HepG2 (cell line): ENCODE results near the gene NOL4L. TPM values are rescaled to one million over a fixed set of nuclear protein-coding genes. Genes with fewer than 3 reads are reported as not detected.

Experiments
- ATAC-seq: fragments of 200-7000 bp; cut with Tn5 transposase; 3 replicates; pipeline ENCODE4 v1.9.1; 2020; ENCODE audit warnings: mild to moderate bottlenecking, moderate library complexity
- BruUV-seq: library from RNA; stranded (reverse); fragments of 400-500 nt; replicated peaks from 2 replicates; lab custom pipeline; 2021; lab: Mats Ljungman, UMichigan
- CTCF ChIA-PET: fragments of 300-600 bp; formaldehyde crosslinking; extraction: SDS; loops from one replicate; lab custom pipeline; 2021; ENCODE audit warnings: low total read pairs, inconsistent platforms, low intra/inter-chr PET ratio; lab: Yijun Ruan, JAX
- POLR2A ChIA-PET: fragments of 350-600 bp; sonication (Branson Sonifier 250); formaldehyde crosslinking; loops from one replicate; lab custom pipeline; 2020; ENCODE audit warnings: antibody characterized with exemption, inconsistent platforms; lab: Yijun Ruan, JAX
- DNase-seq: peaks from one replicate; pipeline ENCODE4 v3.0.0-alpha.2; 2015; ENCODE audit warnings: low spot score
- FAIRE-seq: peaks from 3 replicates; lab custom pipeline; 2011; peaks lifted over from hg19 to GRCh38; lab: Jason Lieb, UNC
- H2AFZ ChIP-seq: one replicate; pipeline ENCODE4 v1.6.1; 2011; ENCODE audit warnings: low read length, inconsistent platforms
- H3K27ac ChIP-seq: fragments of 300-600 bp; 3 replicates; pipeline ENCODE4 v1.8.0; 2011; ENCODE audit warnings: mixed run types, mild to moderate bottlenecking, mixed read lengths, low read length, inconsistent platforms; ENCODE audit not compliant: insufficient read depth; ENCODE audit errors: extremely low read length
- H3K27me3 ChIP-seq, 2 experiments: fragments of 200-600 bp in 1 of 2; 2 replicates in 1 of 2; 3 replicates in 1 of 2; pipeline versions ENCODE4 v1.6.0 to v1.8.0; 2011; ENCODE audit warnings: low read length in 2 of 2, mild to moderate bottlenecking in 2 of 2, moderate library complexity in 2 of 2, inconsistent platforms in 1 of 2; ENCODE audit not compliant: insufficient read depth in 2 of 2, control insufficient read depth in 1 of 2
- H3K36me3 ChIP-seq, 2 experiments: fragments of 200-600 bp in 1 of 2; replicated peaks in 1 of 2; 2 replicates in 1 of 2; 3 replicates in 1 of 2; pipeline versions ENCODE4 v1.5.1 to v1.8.0; 2011; ENCODE audit warnings: low read length in 2 of 2, inconsistent platforms in 1 of 2; ENCODE audit not compliant: insufficient read depth in 2 of 2, control insufficient read depth in 1 of 2
- H3K4me1 ChIP-seq: 2 replicates; pipeline ENCODE4 v1.5.1; 2012; ENCODE audit warnings: low read length, inconsistent platforms; ENCODE audit not compliant: insufficient read depth
- H3K4me2 ChIP-seq: 2 replicates; pipeline ENCODE4 v1.6.0; 2011; ENCODE audit warnings: low read depth, low read length, inconsistent platforms
- H3K4me3 ChIP-seq, 3 experiments: fragments of 200-600 bp in 1 of 3; sonication (generic), shearing (Covaris generic) in 1 of 3; replicated peaks in 1 of 3; 2 replicates each; pipeline ENCODE4 v1.5.1; 2011 to 2016; ENCODE audit warnings: low read length in 3 of 3, inconsistent platforms in 2 of 3, low read depth in 2 of 3, mild to moderate bottlenecking in 2 of 3, control low read depth in 1 of 3, mixed read lengths in 1 of 3; ENCODE audit not compliant: insufficient read depth in 1 of 3
- H3K79me2 ChIP-seq: one replicate; pipeline ENCODE4 v1.6.1; 2011; ENCODE audit warnings: low read length, inconsistent platforms; ENCODE audit not compliant: insufficient read depth
- H3K9ac ChIP-seq: 2 replicates; pipeline ENCODE4 v1.6.0; 2011; ENCODE audit warnings: mild to moderate bottlenecking, low read depth, low read length, inconsistent platforms; ENCODE audit not compliant: insufficient read depth
- H3K9me3 ChIP-seq: 2 replicates; pipeline ENCODE4 v1.5.1; 2012; ENCODE audit warnings: mild to moderate bottlenecking, low read length
- H4K20me1 ChIP-seq: 2 replicates; pipeline ENCODE4 v1.6.0; 2011; ENCODE audit warnings: inconsistent platforms, mild to moderate bottlenecking, low read length, moderate library complexity; ENCODE audit not compliant: insufficient read depth
- CBFB ChIP-seq: sonication (generic); formaldehyde crosslinking; IDR thresholded peaks from 2 replicates; pipeline ENCODE4 v1.4.0; 2020; ENCODE audit warnings: missing genetic modification reagents
- FOXP1 ChIP-seq, 2 experiments: fragments of 450-650 bp in 1 of 2; IDR thresholded peaks; 2 replicates each; pipeline ENCODE4 v1.6.1; 2017 to 2018; ENCODE audit warnings: antibody characterized with exemption in 1 of 2
- GABPB1 ChIP-seq: IDR thresholded peaks from 2 replicates; pipeline ENCODE4 v1.6.1; 2016; ENCODE audit warnings: mild to moderate bottlenecking, missing genetic modification reagents, moderate library complexity, missing compliant biosample characterization
- GTF3A ChIP-seq: sonication (generic); formaldehyde crosslinking; conservative IDR thresholded peaks from 2 replicates; pipeline ENCODE4 v1.4.0; 2020; ENCODE audit warnings: mild to moderate bottlenecking, missing genetic modification reagents
- KLF12 ChIP-seq: sonication (generic); formaldehyde crosslinking; IDR thresholded peaks from 2 replicates; pipeline ENCODE4 v1.4.0; 2020; ENCODE audit warnings: missing genetic modification reagents, borderline replicate concordance
- NAIF1 ChIP-seq: sonication (generic); formaldehyde crosslinking; IDR thresholded peaks from 2 replicates; pipeline ENCODE4 v1.5.0; 2020; ENCODE audit warnings: mild to moderate bottlenecking, missing genetic modification reagents, borderline replicate concordance
- NONO ChIP-seq, 2 experiments: fragments of 450-650 bp in 1 of 2; sonication (generic) in 1 of 2; formaldehyde crosslinking in 1 of 2; IDR thresholded peaks in 1 of 2; conservative IDR thresholded peaks in 1 of 2; 2 replicates each; pipeline versions ENCODE4 v1.6.1 to v1.8.0; 2017 to 2022; ENCODE audit warnings: mild to moderate bottlenecking in 1 of 2, missing genetic modification reagents in 1 of 2, moderate library complexity in 1 of 2
- SNAI1 ChIP-seq: sonication (generic); formaldehyde crosslinking; IDR thresholded peaks from 2 replicates; pipeline ENCODE4 v1.5.0; 2020; ENCODE audit warnings: mild to moderate bottlenecking, missing genetic modification reagents, borderline replicate concordance
- ZNF296 ChIP-seq: sonication (generic); formaldehyde crosslinking; conservative IDR thresholded peaks from 2 replicates; pipeline ENCODE4 v1.5.0; 2020; ENCODE audit warnings: mild to moderate bottlenecking, missing genetic modification reagents
- ZNF383 ChIP-seq: sonication (generic); formaldehyde crosslinking; IDR thresholded peaks from 2 replicates; pipeline ENCODE4 v1.4.0; 2020; ENCODE audit warnings: missing genetic modification reagents, mild to moderate bottlenecking, borderline replicate concordance
- ZNF841 ChIP-seq: sonication (generic); formaldehyde crosslinking; IDR thresholded peaks from 2 replicates; pipeline ENCODE4 v1.8.1; 2023; ENCODE audit warnings: missing genetic modification reagents, borderline replicate concordance
- ZSCAN21 ChIP-seq: sonication (generic); formaldehyde crosslinking; IDR thresholded peaks from 2 replicates; pipeline ENCODE4 v1.8.0; 2022; ENCODE audit warnings: mild to moderate bottlenecking, missing genetic modification reagents, moderate library complexity, borderline replicate concordance
- WGBS: methylation state at CpG from one replicate; pipeline ENCODE4 v1.1.6; 2017; ENCODE audit warnings: low lambda C conversion rate; 5-methylcytosine and 5-hydroxymethylcytosine counted together
- in situ Hi-C: cut with HindIII; loops from 2 replicates; pipeline ENCODE4 v1.10.0; 2017; ENCODE audit warnings: low pct_unique_long_range_greater_than_20kb; ENCODE audit not compliant: extremely low pct_ligation_motif_present
- intact Hi-C: fragments of 100-400 bp; cut with micrococcal nuclease; formaldehyde crosslinking; loops from one replicate; pipeline ENCODE4 v1.10.0; 2022; ENCODE audit not compliant: unreplicated experiment
- polyA plus RNA-seq, 8 experiments: library from polyadenylated mRNA; depleted of rRNA in 3 of 8; stranded (reverse) in 7 of 8; unstranded in 1 of 8; fragments of >200 nt; fragmentation: Illumina TruSeq in 4 of 8; extraction: Trizol in 4 of 8; gene quantifications; 2 replicates each; pipeline versions ENCODE4 v1.2.1 to v1.2.3, GENCODE V29; 2011 to 2016; ENCODE audit warnings: low read depth in 4 of 8, missing spikeins in 1 of 8, mixed read lengths in 1 of 8; ENCODE audit not compliant: insufficient read depth in 1 of 8
- total RNA-seq, 5 experiments: library from RNA; depleted of rRNA; stranded (reverse); fragments of >200 nt; fragmentation: Illumina TruSeq; extraction: Trizol; gene quantifications; 2 replicates each; pipeline ENCODE4 v1.2.3, GENCODE V29; 2016; ENCODE audit warnings: low read depth in 1 of 5
- TF ChIP-seq, protein P1 (sequence below): sonication (generic); formaldehyde crosslinking; IDR thresholded peaks from 2 replicates; pipeline ENCODE4 v1.4.0; 2020; ENCODE audit warnings: low read depth, missing genetic modification reagents
- TF ChIP-seq, protein P2 (sequence below): sonication (generic); formaldehyde crosslinking; IDR thresholded peaks from 2 replicates; pipeline ENCODE4 v1.4.0; 2020; ENCODE audit warnings: mild to moderate bottlenecking, low read depth, missing genetic modification reagents
- TF ChIP-seq, protein P3 (sequence below): sonication (generic); formaldehyde crosslinking; IDR thresholded peaks from 2 replicates; pipeline ENCODE4 v1.8.0; 2022; ENCODE audit warnings: mild to moderate bottlenecking, missing genetic modification reagents, borderline replicate concordance
- TF ChIP-seq, protein P4 (sequence below): sonication (generic); formaldehyde crosslinking; IDR thresholded peaks from 2 replicates; pipeline ENCODE4 v1.8.0; 2022; ENCODE audit warnings: mild to moderate bottlenecking, missing genetic modification reagents, moderate library complexity

Gene NOL4L
- total and polyA plus RNA-seq, 2 of the 13 experiments (the other 11 are each of a cell fraction or from before 2014, with no cell fraction given): 16.6 to 35.4 TPM

DNA sequence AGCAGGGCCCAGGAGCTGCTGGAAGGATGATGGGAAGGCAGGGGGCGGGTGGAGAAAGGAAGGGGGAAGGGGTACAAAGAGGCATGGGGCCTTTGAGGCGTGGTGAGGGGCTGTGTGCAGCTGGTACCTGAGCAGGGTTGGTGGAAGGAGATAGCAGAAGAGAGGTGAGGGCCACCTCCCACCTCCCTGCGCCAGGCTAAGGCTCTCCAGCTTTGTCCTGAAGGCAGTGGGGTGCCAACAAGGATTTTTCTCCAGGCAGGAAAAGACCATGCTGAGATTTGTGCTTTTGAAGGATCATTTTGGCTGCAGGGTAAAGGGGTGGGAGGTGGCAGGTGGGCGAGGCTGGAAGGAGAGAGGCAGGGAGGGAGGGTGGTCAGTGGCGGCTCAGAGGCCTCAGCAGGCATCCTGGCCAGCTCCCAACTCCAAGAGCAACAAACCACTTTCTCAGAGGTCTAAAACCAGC, 40.8 kb downstream of the NOL4L start:
- H3K9ac ChIP-seq: peak overlapping the region; percentile 61
- H4K20me1 ChIP-seq: no peaks in the 10 kb centered on the region
- H3K9me3 ChIP-seq: no peaks in the 10 kb centered on the region
- H3K4me1 ChIP-seq: peaks cover 95% of the 10 kb centered on the region
- DNase-seq (no peak), ATAC-seq (no peak), FAIRE-seq (no peak)
- no peak overlapping the region for H2AFZ ChIP-seq
- WGBS: 47% methylated on average over 5 of the region's 5 CpGs
- peak overlapping the region in 2 of 3 experiments; percentile 5 to 49; a peak in 2 of 6 replicates for H3K4me3 ChIP-seq
- in situ Hi-C loops (no loop called here), intact Hi-C loops (loop anchor here (2.0 to 5.0 kb wide), 2 partner anchors 19 to 287 kb away; no protein-coding TSS in a partner anchor)
- ChIA-PET CTCF (interaction anchor here (1.8 kb wide), 1 partner anchor 22 kb away, joined by 11 read pairs; no protein-coding TSS in a partner anchor), POLR2A (interaction anchor here (0.9 to 10.7 kb wide), 15 partner anchors 8 to 137 kb away, joined by 3 to 197 read pairs (median 6); no protein-coding TSS in a partner anchor)
- BruUV-seq: TSS peak; percentile 28
- H3K27ac ChIP-seq: peak overlapping the region; percentile 90
- H3K79me2 ChIP-seq: no peaks in the 10 kb centered on the region
- no peaks in the 10 kb centered on the region for H3K27me3 ChIP-seq
- peak overlapping the region; percentile 70 for H3K4me2 ChIP-seq
- H3K36me3 ChIP-seq: no peaks in the 10 kb centered on the region
- TF ChIP-seq ZNF841: no peak
- no peak; the same call in 1 of the 2 replicates for TF ChIP-seq ZNF296 (CRISPR knock-in tag)
- TF ChIP-seq, protein P1, sequence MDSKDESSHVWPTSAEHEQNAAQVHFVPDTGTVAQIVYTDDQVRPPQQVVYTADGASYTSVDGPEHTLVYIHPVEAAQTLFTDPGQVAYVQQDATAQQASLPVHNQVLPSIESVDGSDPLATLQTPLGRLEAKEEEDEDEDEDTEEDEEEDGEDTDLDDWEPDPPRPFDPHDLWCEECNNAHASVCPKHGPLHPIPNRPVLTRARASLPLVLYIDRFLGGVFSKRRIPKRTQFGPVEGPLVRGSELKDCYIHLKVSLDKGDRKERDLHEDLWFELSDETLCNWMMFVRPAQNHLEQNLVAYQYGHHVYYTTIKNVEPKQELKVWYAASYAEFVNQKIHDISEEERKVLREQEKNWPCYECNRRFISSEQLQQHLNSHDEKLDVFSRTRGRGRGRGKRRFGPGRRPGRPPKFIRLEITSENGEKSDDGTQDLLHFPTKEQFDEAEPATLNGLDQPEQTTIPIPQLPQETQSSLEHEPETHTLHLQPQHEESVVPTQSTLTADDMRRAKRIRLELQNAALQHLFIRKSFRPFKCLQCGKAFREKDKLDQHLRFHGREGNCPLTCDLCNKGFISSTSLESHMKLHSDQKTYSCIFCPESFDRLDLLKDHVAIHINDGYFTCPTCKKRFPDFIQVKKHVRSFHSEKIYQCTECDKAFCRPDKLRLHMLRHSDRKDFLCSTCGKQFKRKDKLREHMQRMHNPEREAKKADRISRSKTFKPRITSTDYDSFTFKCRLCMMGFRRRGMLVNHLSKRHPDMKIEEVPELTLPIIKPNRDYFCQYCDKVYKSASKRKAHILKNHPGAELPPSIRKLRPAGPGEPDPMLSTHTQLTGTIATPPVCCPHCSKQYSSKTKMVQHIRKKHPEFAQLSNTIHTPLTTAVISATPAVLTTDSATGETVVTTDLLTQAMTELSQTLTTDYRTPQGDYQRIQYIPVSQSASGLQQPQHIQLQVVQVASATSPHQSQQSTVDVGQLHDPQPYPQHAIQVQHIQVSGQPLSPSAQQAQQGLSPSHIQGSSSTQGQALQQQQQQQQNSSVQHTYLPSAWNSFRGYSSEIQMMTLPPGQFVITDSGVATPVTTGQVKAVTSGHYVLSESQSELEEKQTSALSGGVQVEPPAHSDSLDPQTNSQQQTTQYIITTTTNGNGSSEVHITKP (CRISPR knock-in tag): no peak
- TF ChIP-seq NONO (IDR thresholded peaks at IDR 0.05): no peak
- TF ChIP-seq NONO (CRISPR knock-in tag; conservative IDR thresholded peaks at IDR 0.05): no peak; the same call in 1 of the 2 replicates
- TF ChIP-seq NAIF1 (CRISPR knock-in tag): 0 out of 2 replicates have a peak, but pooled peaks have one; percentile 8
- TF ChIP-seq, protein P2, sequence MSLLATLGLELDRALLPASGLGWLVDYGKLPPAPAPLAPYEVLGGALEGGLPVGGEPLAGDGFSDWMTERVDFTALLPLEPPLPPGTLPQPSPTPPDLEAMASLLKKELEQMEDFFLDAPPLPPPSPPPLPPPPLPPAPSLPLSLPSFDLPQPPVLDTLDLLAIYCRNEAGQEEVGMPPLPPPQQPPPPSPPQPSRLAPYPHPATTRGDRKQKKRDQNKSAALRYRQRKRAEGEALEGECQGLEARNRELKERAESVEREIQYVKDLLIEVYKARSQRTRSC: peak; percentile 36; the same call in 1 of the 2 replicates
- TF ChIP-seq, protein P3, sequence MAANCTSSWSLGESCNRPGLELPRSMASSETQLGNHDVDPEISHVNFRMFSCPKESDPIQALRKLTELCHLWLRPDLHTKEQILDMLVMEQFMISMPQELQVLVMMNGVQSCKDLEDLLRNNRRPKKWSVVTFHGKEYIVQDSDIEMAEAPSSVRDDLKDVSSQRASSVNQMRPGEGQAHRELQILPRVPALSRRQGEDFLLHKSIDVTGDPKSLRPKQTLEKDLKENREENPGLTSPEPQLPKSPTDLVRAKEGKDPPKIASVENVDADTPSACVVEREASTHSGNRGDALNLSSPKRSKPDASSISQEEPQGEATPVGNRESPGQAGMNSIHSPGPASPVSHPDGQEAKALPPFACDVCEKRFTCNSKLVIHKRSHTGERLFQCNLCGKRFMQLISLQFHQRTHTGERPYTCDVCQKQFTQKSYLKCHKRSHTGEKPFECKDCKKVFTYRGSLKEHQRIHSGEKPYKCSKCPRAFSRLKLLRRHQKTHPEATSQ (CRISPR knock-in tag): peak; percentile 17; the same call in 1 of the 2 replicates
- TF ChIP-seq KLF12: 0 out of 2 replicates have a peak, but pooled peaks have one; percentile 7
- no peak for TF ChIP-seq SNAI1 (CRISPR knock-in tag)
- no peak for TF ChIP-seq CBFB (CRISPR knock-in tag)
- TF ChIP-seq GABPB1 (CRISPR knock-in tag): 0 out of 2 replicates have a peak, but pooled peaks have one; percentile 6
- TF ChIP-seq, protein P4, sequence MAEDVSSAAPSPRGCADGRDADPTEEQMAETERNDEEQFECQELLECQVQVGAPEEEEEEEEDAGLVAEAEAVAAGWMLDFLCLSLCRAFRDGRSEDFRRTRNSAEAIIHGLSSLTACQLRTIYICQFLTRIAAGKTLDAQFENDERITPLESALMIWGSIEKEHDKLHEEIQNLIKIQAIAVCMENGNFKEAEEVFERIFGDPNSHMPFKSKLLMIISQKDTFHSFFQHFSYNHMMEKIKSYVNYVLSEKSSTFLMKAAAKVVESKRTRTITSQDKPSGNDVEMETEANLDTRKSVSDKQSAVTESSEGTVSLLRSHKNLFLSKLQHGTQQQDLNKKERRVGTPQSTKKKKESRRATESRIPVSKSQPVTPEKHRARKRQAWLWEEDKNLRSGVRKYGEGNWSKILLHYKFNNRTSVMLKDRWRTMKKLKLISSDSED (CRISPR knock-in tag): no peak
- peak; percentile 16 for TF ChIP-seq GTF3A (CRISPR knock-in tag)
- no peak for TF ChIP-seq FOXP1 (IDR thresholded peaks at IDR 0.05)
- TF ChIP-seq FOXP1 (CRISPR knock-in tag; IDR thresholded peaks at IDR 0.05): no peak
- no peak; the same call in 1 of the 2 replicates for TF ChIP-seq ZSCAN21 (CRISPR knock-in tag)
- TF ChIP-seq ZNF383 (CRISPR knock-in tag): peak; percentile 86; the same call in 1 of the 2 replicates
